ENCODE data around the gene UBE2Q1.

- TF ChIP-seq CTCF (conservative IDR thresholded peaks at IDR 0.05 in 1 of 2, IDR thresholded peaks at IDR 0.05 in 1 of 2; ENCODE audit: low read depth in 1 of 2, low read length in 2 of 2) (peak in 1 of 2 donors; percentile 9), EZH2 (IDR thresholded peaks at IDR 0.05; ENCODE audit: low read length, missing control alignments) (no peak)
Observed at GRCh38 chr1:154607106-154607608, 48.7 kb upstream of the UBE2Q1 start.

Data from fibroblast of lung (primary cell).